ENCODE data around the gene MUTYH. TPM values are rescaled to one million over a fixed set of nuclear protein-coding genes. Genes with fewer than 3 reads are reported as not detected.

MUTYH gene
- total and polyA plus RNA-seq, 9 donors, result 13.9 to 25.3 (median 15.9) TPM

- H3K27ac ChIP-seq (ENCODE audit: low read length), result no peak overlapping the region
- peaks cover 18% of the 10 kb centered on the region for H3K4me1 ChIP-seq (ENCODE audit: control insufficient read depth, insufficient read depth, low read length)
- WGBS (ENCODE audit: insufficient coverage), result 66% methylated on average over 3 of the region's 4 CpGs
- no peaks in the 10 kb centered on the region for H3K27me3 ChIP-seq (ENCODE audit: control insufficient read depth, insufficient read depth, low read length)
- H3K9me3 ChIP-seq (replicated peaks; ENCODE audit: control insufficient read depth, low read depth, low read length), result no peaks in the 10 kb centered on the region
- H3K4me3 ChIP-seq (ENCODE audit: low read length), result no peak overlapping the region
- peaks cover 38% of the 10 kb centered on the region for H3K36me3 ChIP-seq (ENCODE audit: control insufficient read depth, insufficient read depth, low read length)
- DNase-seq, result no peak
These were observed 4.3 kb downstream of the MUTYH start for GRCh38 chr1:45335855-45336324.

- peak; percentile 59 for DNase-seq
- 40% methylated on average over 6 of the region's 9 CpGs for WGBS (ENCODE audit: insufficient coverage)
- H3K27me3 ChIP-seq (ENCODE audit: control insufficient read depth, insufficient read depth, low read length), result no peaks in the 10 kb centered on the region
- H3K9me3 ChIP-seq (replicated peaks; ENCODE audit: control insufficient read depth, low read depth, low read length), result no peaks in the 10 kb centered on the region
- peaks cover 12% of the 10 kb centered on the region for H3K4me1 ChIP-seq (ENCODE audit: control insufficient read depth, insufficient read depth, low read length)
- peak overlapping the region; percentile 26 for H3K27ac ChIP-seq (ENCODE audit: low read length)
- no peak overlapping the region for H3K4me3 ChIP-seq (ENCODE audit: low read length)
- H3K36me3 ChIP-seq (ENCODE audit: control insufficient read depth, insufficient read depth, low read length), result peaks cover 43% of the 10 kb centered on the region
These were observed 5.7 kb downstream of the MUTYH start for GRCh38 chr1:45334308-45335245.

GRCh38 chr1:45332346-45332720 is 7.9 kb downstream of the MUTYH start:
- Histone ChIP-seq H3K9me3 (replicated peaks; ENCODE audit: control insufficient read depth, low read depth, low read length) (no peaks in the 10 kb centered on the region), H3K36me3 (ENCODE audit: control insufficient read depth, insufficient read depth, low read length) (peaks cover 51% of the 10 kb centered on the region), H3K27ac (ENCODE audit: low read length) (no peak overlapping the region), H3K4me1 (ENCODE audit: control insufficient read depth, insufficient read depth, low read length) (peaks cover 13% of the 10 kb centered on the region), H3K4me3 (ENCODE audit: low read length) (no peak overlapping the region), H3K27me3 (ENCODE audit: control insufficient read depth, insufficient read depth, low read length) (peaks cover 2% of the 10 kb centered on the region)
- DNase-seq, result no peak
- 94% methylated on average over 8 of the region's 10 CpGs for WGBS (ENCODE audit: insufficient coverage)

GRCh38 chr1:45331436-45332345 is 8.5 kb downstream of the MUTYH start:
- Histone ChIP-seq H3K9me3 (replicated peaks; ENCODE audit: control insufficient read depth, low read depth, low read length) (no peaks in the 10 kb centered on the region), H3K4me1 (ENCODE audit: control insufficient read depth, insufficient read depth, low read length) (peaks cover 19% of the 10 kb centered on the region), H3K27me3 (ENCODE audit: control insufficient read depth, insufficient read depth, low read length) (peaks cover 2% of the 10 kb centered on the region), H3K27ac (ENCODE audit: low read length) (no peak overlapping the region), H3K4me3 (ENCODE audit: low read length) (no peak overlapping the region), H3K36me3 (ENCODE audit: control insufficient read depth, insufficient read depth, low read length) (peaks cover 51% of the 10 kb centered on the region)
- WGBS (ENCODE audit: insufficient coverage), result 96% methylated on average over 14 of the region's 18 CpGs
- no peak for DNase-seq

GRCh38 chr1:45329445-45329844 is 10.8 kb downstream of the MUTYH start:
- H3K27me3 ChIP-seq (ENCODE audit: control insufficient read depth, insufficient read depth, low read length), result peaks cover 2% of the 10 kb centered on the region
- WGBS (ENCODE audit: insufficient coverage), result 0% methylated on average over 1 of the region's 4 CpGs
- no peaks in the 10 kb centered on the region for H3K9me3 ChIP-seq (replicated peaks; ENCODE audit: control insufficient read depth, low read depth, low read length)
- peaks cover 28% of the 10 kb centered on the region for H3K4me1 ChIP-seq (ENCODE audit: control insufficient read depth, insufficient read depth, low read length)
- no peak overlapping the region for H3K4me3 ChIP-seq (ENCODE audit: low read length)
- no peak overlapping the region for H3K27ac ChIP-seq (ENCODE audit: low read length)
- H3K36me3 ChIP-seq (ENCODE audit: control insufficient read depth, insufficient read depth, low read length), result peaks cover 49% of the 10 kb centered on the region
- DNase-seq, result no peak

DNA sequence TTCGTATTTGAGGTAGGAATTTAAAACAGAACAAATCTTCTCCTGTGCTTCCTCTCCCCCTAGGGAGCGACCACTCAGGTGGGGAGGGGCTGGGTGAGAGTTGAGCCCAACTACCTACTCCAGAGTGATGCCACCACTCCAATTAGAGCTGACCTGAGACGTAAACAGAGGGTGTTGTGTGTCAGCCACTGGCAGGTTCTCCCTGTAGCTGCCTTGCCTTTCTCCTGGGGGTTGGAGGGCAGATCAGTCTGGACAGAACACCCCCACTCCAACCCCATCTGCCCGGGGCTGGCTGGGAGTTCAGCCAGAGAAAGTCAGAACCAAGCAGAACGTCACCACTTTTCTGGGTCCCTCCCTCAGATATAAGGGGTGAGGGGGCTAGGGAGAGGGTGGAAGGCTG is 11.6 kb downstream of the MUTYH start:
- Histone ChIP-seq H3K27ac (ENCODE audit: low read length) (no peak overlapping the region), H3K9me3 (replicated peaks; ENCODE audit: control insufficient read depth, low read depth, low read length) (no peaks in the 10 kb centered on the region), H3K27me3 (ENCODE audit: control insufficient read depth, insufficient read depth, low read length) (peaks cover 2% of the 10 kb centered on the region), H3K36me3 (ENCODE audit: control insufficient read depth, insufficient read depth, low read length) (peaks cover 42% of the 10 kb centered on the region), H3K4me3 (ENCODE audit: low read length) (no peak overlapping the region), H3K4me1 (ENCODE audit: control insufficient read depth, insufficient read depth, low read length) (peaks cover 23% of the 10 kb centered on the region)
- no peak for DNase-seq
- no CpG with 5 or more reads among the region's 5 CpGs for WGBS (ENCODE audit: insufficient coverage)

GRCh38 chr1:45327644-45328515 is 12.4 kb downstream of the MUTYH start:
- Histone ChIP-seq H3K9me3 (replicated peaks; ENCODE audit: control insufficient read depth, low read depth, low read length) (no peaks in the 10 kb centered on the region), H3K4me1 (ENCODE audit: control insufficient read depth, insufficient read depth, low read length) (peaks cover 23% of the 10 kb centered on the region), H3K36me3 (ENCODE audit: control insufficient read depth, insufficient read depth, low read length) (peaks cover 34% of the 10 kb centered on the region), H3K27ac (ENCODE audit: low read length) (no peak overlapping the region), H3K27me3 (ENCODE audit: control insufficient read depth, insufficient read depth, low read length) (peaks cover 2% of the 10 kb centered on the region), H3K4me3 (ENCODE audit: low read length) (peak overlapping the region; percentile 54)
- DNase-seq, result no peak
- WGBS (ENCODE audit: insufficient coverage), result 26% methylated on average over 18 of the region's 19 CpGs

DNA sequence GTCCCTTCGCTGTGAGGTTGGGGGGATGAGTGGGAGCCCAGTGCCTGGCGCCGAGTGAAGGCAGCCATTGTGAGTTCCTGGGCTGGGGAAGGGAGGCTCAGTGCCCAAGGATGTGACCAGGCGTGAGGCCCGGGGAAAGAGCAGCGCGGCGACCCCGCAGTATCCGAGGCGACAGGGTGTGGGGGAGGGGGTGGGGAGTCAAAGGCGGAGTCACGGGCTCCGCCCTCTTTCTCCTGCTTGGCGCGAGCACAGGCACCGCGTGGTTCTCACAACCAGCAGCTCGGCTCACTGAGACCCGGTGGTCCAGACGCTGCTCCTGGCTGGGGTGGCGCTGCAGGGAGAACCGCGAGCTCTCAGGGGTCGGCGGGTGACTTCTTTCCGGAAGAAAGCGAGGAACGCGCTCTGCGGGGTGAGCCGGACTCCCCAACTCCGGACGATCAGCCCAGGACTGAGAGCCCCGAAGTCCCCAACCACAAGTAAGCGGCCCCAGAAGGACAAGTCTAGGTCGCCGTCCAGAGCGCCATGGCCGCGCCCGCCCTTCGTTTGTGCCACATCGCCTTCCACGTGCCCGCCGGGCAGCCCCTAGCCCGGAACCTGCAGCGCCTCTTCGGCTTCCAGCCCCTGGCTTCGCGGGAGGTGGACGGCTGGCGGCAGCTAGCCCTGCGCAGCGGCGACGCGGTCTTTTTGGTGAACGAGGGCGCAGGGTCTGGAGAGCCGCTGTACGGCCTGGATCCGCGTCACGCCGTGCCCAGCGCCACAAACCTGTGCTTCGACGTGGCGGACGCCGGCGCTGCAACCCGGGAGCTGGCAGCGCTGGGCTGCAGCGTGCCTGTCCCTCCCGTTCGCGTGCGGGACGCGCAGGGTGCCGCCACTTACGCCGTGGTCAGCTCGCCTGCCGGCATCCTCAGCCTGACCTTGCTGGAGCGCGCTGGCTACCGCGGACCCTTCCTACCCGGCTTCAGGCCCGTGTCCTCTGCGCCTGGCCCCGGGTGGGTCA is 13.3 kb downstream of the MUTYH start, which contains the start of gene HPDL:
HPDL (plus strand) TSS at position 269 of the 997 bp plus-strand sequence; CDS start at position 523, 254 bp downstream.
- WGBS (ENCODE audit: insufficient coverage), result 3% methylated on average over 92 of the region's 96 CpGs
- peaks cover 23% of the 10 kb centered on the region for H3K4me1 ChIP-seq (ENCODE audit: control insufficient read depth, insufficient read depth, low read length)
- DNase-seq, result peak; percentile 83
- H3K27me3 ChIP-seq (ENCODE audit: control insufficient read depth, insufficient read depth, low read length), result peaks cover 2% of the 10 kb centered on the region
- H3K9me3 ChIP-seq (replicated peaks; ENCODE audit: control insufficient read depth, low read depth, low read length), result no peaks in the 10 kb centered on the region
- no peak within 1 kb of the TSS for H3K27ac ChIP-seq (ENCODE audit: low read length)
- H3K36me3 ChIP-seq (ENCODE audit: control insufficient read depth, insufficient read depth, low read length), result peaks cover 25% of the 10 kb centered on the region
- H3K4me3 ChIP-seq (ENCODE audit: low read length), result peak within 1 kb of the TSS; percentile 54
